Cardiac fibroblast (primary cell): ENCODE results near the gene SPRED2.

Experiments
- DNase-seq, 2 donors: peaks; one replicate each; pipeline versions ENCODE4 v3.0.0 to v3.0.0-alpha.2; 2010; ENCODE audit warnings: low read depth in 2 of 2
- H3K4me3 ChIP-seq, 2 donors: replicated peaks in 1 of 2; 1 replicate in 1 of 2; 2 replicates in 1 of 2; pipeline ENCODE4 v1.5.1; 2011; ENCODE audit warnings: low read depth in 2 of 2, low read length in 2 of 2, mild to moderate bottlenecking in 2 of 2, moderate library complexity in 1 of 2
- CTCF ChIP-seq: IDR thresholded peaks from one replicate; pipeline ENCODE4 v1.5.1; 2011; ENCODE audit warnings: low read depth, mild to moderate bottlenecking, low read length, inconsistent platforms

SPRED2 gene

GRCh38 chr2:65475000-65475399, 42.6 kb upstream of the SPRED2 start:
- no peak for TF ChIP-seq CTCF
- DNase-seq, result no peak
- no peak overlapping the region for H3K4me3 ChIP-seq

DNA sequence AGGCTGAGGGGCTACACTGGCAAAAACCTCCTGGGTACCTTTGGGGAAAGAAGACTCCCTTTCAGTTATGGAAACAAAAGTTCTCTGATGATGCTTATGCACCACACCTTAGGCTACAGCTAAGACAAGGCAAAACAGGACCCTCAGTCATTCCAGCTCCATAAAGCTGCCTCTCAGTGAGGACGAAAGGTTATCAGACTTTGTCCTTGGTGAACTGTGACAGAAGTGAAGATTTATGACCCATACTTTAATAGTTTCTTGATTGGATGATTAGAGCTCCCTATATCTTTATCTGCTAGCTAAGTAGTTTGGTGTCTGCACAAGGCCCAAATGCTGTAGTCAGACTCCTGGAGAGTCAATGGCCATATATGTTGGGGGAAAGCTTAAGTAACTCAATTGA, 40.6 kb upstream of the SPRED2 start:
- DNase-seq, result no peak
- no peak overlapping the region for H3K4me3 ChIP-seq
- no peak for TF ChIP-seq CTCF

DNA sequence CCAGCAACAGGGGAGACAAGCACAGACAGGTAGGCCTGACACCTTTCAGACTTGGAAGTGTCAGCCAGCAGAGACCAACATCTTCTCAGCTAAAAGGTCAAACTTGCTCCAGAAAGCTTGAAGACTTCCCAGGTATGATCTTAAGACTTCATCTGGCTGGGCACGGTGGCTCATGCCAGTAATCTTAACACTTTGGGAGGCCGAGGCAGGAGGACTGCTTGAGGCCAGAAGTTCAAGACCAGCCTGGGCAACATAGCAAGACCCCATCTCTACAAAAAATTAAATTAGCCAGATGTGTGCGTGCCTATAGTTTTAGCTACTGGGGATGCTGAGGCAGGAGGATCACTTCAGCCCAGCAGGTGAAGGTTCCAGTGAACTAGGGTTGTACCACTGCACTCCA, 39.0 kb upstream of the SPRED2 start:
- DNase-seq, result no peak
- TF ChIP-seq CTCF, result no peak
- H3K4me3 ChIP-seq, result no peak overlapping the region

DNA sequence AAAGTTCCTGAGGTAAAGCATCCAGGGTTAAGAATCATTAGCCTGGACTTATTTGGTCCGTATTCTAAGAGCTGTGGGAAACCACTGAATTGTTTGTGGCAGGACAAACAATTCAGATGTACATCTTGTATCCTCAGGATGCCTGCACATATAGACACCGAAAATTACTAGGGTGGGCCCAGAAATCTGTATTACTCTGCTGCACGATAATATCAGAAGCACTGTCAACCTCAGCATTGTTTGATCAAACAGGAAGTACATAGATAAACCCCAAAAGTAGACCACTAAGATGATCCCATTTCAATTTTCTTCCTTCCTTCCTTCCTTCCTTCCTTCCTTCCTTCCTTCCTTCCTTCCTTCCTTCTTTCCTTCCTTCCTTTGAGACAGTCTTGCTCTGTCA, 34.2 kb upstream of the SPRED2 start:
- no peak for TF ChIP-seq CTCF
- H3K4me3 ChIP-seq, result no peak overlapping the region
- no peak for DNase-seq

- H3K4me3 ChIP-seq, result no peak overlapping the region
- peak in 1 of 2 donors; percentile 52 for DNase-seq
- TF ChIP-seq CTCF, result no peak
These were observed 33.5 kb upstream of the SPRED2 start for GRCh38 chr2:65465857-65466256.

- DNase-seq, result no peak
- no peak for TF ChIP-seq CTCF
- H3K4me3 ChIP-seq, result no peak overlapping the region
These were observed 32.7 kb upstream of the SPRED2 start for GRCh38 chr2:65465124-65465523.

GRCh38 chr2:65464604-65465003, 32.2 kb upstream of the SPRED2 start:
- DNase-seq, result no peak
- no peak overlapping the region for H3K4me3 ChIP-seq
- TF ChIP-seq CTCF, result no peak
